Panc1 (cell line): ENCODE data around the gene PLCD1.

Experiments used
- CTCF ChIP-seq: fragments of 450-650 bp; IDR thresholded peaks from 2 replicates; pipeline ENCODE4 v1.5.1; 2017; ENCODE audit warnings: mild to moderate bottlenecking
- POLR2AphosphoS5 ChIP-seq: IDR thresholded peaks from 2 replicates; pipeline ENCODE4 v1.6.1; 2012; ENCODE audit warnings: mild to moderate bottlenecking, low read depth, low read length, moderate library complexity
- REST ChIP-seq, 2 experiments: IDR thresholded peaks; 2 replicates each; pipeline ENCODE4 v1.6.1; 2011 to 2012; ENCODE audit warnings: low read depth in 2 of 2, control low read depth in 1 of 2, low read length in 1 of 2, mild to moderate bottlenecking in 1 of 2, moderate library complexity in 1 of 2; ENCODE audit not compliant: insufficient read depth in 1 of 2
- SIN3A ChIP-seq: IDR thresholded peaks from 2 replicates; pipeline ENCODE4 v1.6.1; 2012; ENCODE audit warnings: low read depth, mild to moderate bottlenecking, low read length, moderate library complexity, borderline replicate concordance; ENCODE audit not compliant: insufficient read depth
- TCF7L2 ChIP-seq: IDR thresholded peaks from 2 replicates; pipeline ENCODE4 v1.6.1; 2011; ENCODE audit warnings: mild to moderate bottlenecking, low read depth, low read length, inconsistent platforms

GRCh38 chr3:38040401-38040800 is 11.0 kb upstream of the PLCD1 start:
- TF ChIP-seq CTCF (no peak), REST (IDR thresholded peaks at IDR 0.05; ENCODE audit: insufficient read depth in 1 of 2, low read depth in 2 of 2, low read length in 1 of 2) (no peak), POLR2AphosphoS5 (no peak), SIN3A (no peak), TCF7L2 (no peak)
